Hypothalamus (tissue), 51 donors: ENCODE measurements around the gene GLIS1.

ENCODE experiments used
- DNase-seq, 51 donors: peaks; one replicate each; lab custom pipeline; 2025; lab: John Stamatoyannopoulos, UW

The GLIS1 gene

GRCh38 chr1:53696051-53696450, 42.9 kb downstream of the GLIS1 start:
- no peak for DNase-seq

DNA sequence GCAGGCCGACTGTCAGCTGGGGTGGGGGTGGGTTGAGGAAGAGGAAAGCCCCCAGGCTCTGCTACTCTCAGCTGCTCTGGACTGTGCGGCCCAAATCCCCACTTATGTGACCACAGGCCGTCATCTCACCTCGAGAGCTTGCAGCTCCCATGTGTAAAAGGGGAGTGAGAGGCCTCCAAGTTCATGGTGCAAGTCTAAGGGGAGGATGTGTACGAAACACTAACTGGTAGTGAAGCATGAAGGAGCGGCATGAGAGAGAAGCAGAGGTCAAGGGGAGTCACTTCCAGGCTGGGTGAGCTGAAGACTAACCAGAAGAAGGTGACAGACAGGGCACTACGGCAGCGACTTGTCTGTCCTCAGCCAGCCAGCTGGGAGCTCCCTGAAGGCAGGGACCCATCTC, 43.8 kb downstream of the GLIS1 start:
- DNase-seq, result no peak

GRCh38 chr1:53694718-53695091, 44.3 kb downstream of the GLIS1 start:
- no peak for DNase-seq

GRCh38 chr1:53693773-53694717, 44.9 kb downstream of the GLIS1 start:
- DNase-seq, result no peak

GRCh38 chr1:53693339-53693738, 45.6 kb downstream of the GLIS1 start:
- no peak for DNase-seq

GRCh38 chr1:53691326-53691725, 47.6 kb downstream of the GLIS1 start:
- no peak for DNase-seq

DNA sequence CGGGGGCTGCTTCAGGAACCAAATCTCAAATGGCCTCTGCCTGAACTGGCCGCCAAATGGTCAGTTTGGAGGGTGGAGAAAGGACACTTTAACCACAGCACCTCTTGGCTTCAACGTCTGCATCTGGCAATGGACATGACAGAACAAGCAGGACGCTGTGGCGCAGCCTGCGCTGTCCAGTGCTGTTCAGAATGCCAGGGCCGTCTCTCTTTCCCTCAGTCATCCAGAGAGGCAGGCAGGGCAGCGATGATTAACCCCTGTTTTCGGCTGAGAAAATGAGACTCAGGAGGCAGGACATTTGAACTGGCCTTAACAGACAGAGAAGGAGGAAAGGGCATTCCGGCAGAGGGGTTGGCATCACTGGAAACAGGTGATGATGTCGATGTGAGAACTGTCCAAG, 48.6 kb downstream of the GLIS1 start:
- DNase-seq, result no peak

DNA sequence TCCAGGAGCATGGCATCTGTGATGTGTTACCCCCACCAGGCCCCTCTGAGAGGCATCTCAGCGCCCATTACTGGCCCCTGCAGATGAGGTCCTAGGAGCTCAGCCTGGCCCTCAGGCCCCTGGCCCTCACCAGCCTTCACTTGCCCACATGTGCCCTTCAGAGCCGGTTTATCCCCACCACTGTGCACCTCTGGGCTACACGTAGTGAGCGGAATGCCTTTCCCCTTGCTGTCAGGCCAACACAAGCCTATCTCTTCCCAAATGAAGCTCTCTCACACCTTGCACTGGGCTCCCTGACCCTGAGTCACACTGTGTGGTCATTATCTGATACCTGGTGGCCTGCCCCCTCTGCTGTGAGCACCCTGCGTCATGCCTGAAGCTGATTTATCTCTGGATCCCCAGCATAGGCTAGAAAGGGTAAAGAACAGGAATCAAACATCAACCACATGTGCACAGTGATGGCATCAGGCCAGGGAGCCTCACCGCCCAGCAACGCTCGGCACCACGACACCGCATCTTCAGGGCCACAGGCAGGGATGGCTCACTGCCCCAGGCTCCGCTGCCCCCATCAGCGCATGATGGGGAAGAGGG, 49.1 kb downstream of the GLIS1 start:
- no peak for DNase-seq

- no peak for DNase-seq
Observed at GRCh38 chr1:53689223-53689622, 49.7 kb downstream of the GLIS1 start.

DNA sequence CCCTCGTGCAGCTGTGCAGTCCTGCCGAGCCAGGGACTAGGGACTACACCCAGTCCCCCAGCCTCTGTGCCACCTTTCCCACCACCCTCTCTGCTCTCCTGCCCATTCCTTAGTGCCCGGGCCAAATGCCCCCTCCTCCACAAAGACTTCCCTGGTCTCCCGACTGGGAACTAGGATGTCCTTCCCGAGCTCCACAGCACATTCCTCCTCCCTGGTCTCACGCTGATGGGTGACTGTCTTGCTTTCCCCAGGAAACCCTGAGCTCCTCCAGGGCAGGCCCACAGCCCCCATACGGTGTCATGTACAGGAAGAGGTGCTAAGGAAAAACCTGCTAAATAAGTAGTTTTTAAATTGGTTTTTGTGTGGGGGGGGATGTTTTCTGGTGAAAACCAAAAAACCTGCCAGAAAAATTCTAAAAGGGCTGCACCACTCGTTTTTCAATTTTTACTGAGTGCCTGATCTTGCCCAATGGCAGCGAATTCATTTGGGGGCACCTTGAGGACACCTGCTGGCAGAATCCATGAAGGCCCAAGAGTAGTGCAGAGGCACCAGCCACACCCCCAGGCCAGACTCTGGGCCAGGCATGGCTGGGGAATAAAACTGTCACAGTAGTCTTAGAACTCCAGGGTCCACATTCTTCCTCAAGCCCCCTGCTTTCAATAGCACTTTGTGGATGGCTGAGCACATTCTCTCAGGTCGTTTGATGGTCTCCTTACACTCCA, 50.4 kb downstream of the GLIS1 start:
- no peak for DNase-seq

- no peak for DNase-seq
Observed at GRCh38 chr1:53687901-53688300, 51.1 kb downstream of the GLIS1 start.

DNA sequence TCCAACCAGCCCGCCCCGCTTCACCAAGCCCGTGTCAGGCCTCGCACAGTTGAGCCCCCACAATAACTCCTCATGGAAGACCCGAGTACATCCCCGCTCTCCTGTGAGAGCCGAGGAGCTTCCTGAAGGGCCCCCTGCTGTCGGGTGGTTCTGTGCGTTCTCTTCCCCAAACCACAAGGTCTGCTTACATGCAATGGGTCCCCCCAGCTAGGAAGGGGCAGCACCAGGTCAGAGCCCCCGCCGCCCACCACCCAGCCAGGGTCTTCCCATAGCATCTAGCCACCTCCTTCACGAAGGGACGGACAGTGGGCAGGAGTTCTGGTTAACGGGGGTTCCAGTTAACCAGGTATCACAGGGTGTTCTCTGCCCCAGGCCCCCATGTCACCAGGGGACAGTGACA, 51.5 kb downstream of the GLIS1 start:
- no peak for DNase-seq

GRCh38 chr1:53686965-53687267, 52.0 kb downstream of the GLIS1 start:
- DNase-seq, result no peak

DNA sequence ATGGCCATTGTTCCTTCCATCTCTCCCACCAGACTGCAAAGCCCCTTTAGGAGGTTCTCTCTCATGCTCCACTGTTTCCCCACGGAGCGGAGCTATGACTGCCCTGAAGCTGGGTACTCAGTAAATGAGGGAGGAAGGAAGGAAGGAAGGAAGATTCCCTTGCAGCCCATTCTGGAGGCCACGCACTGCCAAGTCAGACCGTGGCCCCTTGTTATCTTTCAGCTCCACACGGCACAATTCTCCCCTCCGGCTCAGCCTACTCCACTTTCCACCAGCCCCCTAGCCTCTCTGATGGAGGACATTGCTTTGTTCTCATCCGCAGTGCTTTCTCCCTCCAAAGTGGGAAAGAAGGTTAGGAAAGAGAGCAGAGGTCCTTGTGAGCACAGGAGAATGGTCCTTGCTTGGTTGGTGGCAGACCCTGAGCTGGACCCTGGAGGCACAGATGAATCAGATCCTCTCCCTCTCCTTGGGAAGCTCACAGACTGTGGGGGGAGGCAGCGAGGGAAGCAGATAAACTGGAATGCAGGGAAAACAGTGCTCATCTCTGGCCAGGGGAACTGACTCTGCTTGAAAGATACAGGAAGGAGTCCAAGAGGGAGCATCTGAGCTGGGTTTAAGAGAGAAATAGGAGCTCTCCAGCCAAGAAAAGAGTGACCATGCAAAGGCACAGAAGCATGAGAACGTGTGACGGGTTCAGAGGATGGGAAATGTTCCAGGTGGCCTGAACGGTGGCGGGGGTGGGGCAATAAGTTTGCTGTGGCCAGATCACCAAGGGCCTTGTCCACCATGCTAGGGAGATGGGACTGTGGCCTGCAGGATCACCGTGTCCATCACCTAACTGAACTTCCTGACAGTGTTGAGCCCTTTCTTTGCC, 52.6 kb downstream of the GLIS1 start:
- no peak for DNase-seq

DNA sequence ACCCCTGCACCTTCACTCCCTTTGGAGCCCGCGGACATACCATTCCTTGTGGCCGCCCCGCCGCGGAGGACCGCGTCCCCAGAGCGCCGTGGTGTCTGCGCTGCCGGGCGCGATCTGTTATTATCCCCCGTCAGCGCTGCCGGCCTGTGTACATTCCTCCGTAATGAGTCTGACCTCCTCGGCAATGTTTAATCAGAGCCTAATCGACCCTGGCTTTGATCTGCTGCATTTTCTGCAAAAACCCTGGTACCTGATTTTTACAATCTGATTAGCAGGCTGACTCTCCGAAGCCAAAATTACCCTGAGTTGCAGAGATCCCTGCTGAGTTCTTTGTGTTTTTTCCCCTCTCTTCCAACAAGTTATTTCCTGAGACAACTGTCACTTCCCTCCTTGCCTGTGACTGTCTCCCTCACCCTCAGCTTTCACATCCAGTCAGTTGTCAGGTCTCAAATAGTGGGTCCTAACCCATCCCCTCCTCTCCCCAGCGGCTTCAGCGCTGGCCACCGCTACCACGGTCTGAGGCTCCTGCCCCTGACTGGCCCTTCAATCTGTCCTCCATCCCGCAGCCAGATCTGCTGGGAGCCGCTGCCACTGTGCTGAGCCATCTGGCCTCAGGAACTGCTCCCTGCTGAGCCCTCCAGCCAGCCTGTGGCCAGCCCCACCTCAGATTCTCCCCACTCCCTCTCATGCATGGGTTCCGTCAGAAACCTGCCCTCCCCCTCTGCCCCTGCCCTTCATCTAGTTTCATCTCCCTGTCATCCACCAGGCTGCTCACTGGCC, 53.5 kb downstream of the GLIS1 start:
- DNase-seq, result no peak

GRCh38 chr1:53684741-53685140, 54.2 kb downstream of the GLIS1 start:
- DNase-seq, result no peak

- no peak for DNase-seq
Observed at GRCh38 chr1:53683986-53684740, 54.8 kb downstream of the GLIS1 start.

- DNase-seq, result no peak
Observed at GRCh38 chr1:53682881-53683280, 56.1 kb downstream of the GLIS1 start.

DNA sequence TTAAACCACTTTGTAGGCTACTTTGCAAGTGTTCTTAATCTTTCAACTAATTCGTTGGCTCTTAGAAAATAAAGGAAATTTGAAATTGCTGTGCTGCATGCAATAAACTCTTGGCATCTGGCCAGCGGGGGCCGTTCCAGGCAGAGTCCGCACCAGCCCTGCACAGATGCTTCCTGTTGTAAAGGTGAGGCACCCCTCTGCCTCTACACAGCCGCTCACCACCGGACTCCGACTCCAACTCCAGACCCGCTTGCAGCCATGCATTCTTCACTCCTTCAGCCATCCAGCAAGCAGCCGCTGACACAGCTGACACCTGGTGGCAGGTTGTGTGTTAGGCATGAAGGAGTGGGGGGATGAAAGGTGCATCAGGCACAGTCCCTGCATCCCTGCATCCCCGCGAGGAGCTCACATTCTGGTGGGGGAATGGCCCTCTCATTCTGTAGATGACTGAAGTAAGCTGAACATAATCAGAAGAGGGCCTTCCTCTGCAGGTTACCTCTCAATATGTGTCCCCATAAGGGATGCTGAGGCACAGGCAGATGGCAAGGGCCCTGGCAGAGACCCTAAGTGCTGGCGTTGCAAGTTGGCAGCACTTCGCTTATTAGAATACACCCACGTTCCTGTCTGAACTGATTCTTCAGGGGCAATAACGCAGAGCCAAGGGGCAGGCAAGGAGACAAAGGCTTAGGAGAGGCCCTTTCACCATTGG, 56.8 kb downstream of the GLIS1 start:
- DNase-seq, result peak in 5 of 51 donors; percentile 4 to 17 (median 7)
